Endothelial cell (in vitro differentiated cells): ENCODE measurements around the gene COL11A2. TPM values are rescaled to one million over a fixed set of nuclear protein-coding genes. Genes with fewer than 3 reads are reported as not detected.

Source experiments
- DNase-seq: peaks from one replicate; pipeline ENCODE4 v3.0.0; 2021; ENCODE audit warnings: low spot score
- H3K27ac Mint-ChIP-seq: one replicate; pipeline ENCODE4 v1.8.0; 2021; ENCODE audit warnings: mixed read lengths, inconsistent platforms; ENCODE audit not compliant: unreplicated experiment
- H3K27me3 Mint-ChIP-seq: one replicate; pipeline ENCODE4 v1.8.0; 2021; ENCODE audit warnings: mild to moderate bottlenecking, moderate library complexity, mixed read lengths, inconsistent platforms; ENCODE audit not compliant: unreplicated experiment
- H3K36me3 Mint-ChIP-seq: one replicate; pipeline ENCODE4 v1.8.0; 2021; ENCODE audit warnings: mild to moderate bottlenecking, low read depth, mixed read lengths, inconsistent platforms; ENCODE audit not compliant: unreplicated experiment
- H3K4me1 Mint-ChIP-seq: one replicate; pipeline ENCODE4 v1.8.0; 2021; ENCODE audit warnings: mild to moderate bottlenecking, mixed read lengths, inconsistent platforms; ENCODE audit not compliant: unreplicated experiment
- H3K4me3 Mint-ChIP-seq: one replicate; pipeline ENCODE4 v1.8.0; 2021; ENCODE audit warnings: mild to moderate bottlenecking, mixed read lengths, inconsistent platforms; ENCODE audit not compliant: unreplicated experiment
- H3K9me3 Mint-ChIP-seq: one replicate; pipeline ENCODE4 v1.8.0; 2021; ENCODE audit warnings: mixed read lengths, inconsistent platforms; ENCODE audit not compliant: unreplicated experiment
- total RNA-seq: library from RNA; stranded (reverse); fragmentation: NEBNext Ultra II Directional; extraction: Animal tissue kit (Norgen Biotek cat#: 25700); gene quantifications from one replicate; pipeline ENCODE4 v1.2.1, GENCODE V29; 2021; ENCODE audit not compliant: unreplicated experiment
- TF ChIP-seq, protein P1 (sequence below): fragments of 200-600 bp; sonication (generic); IDR thresholded peaks from one replicate; pipeline ENCODE4 v1.5.0; 2021; ENCODE audit warnings: antibody characterized with exemption; ENCODE audit not compliant: unreplicated experiment

Gene COL11A2
- total RNA-seq, 1 donor from 2014 or later: 127 TPM

DNA sequence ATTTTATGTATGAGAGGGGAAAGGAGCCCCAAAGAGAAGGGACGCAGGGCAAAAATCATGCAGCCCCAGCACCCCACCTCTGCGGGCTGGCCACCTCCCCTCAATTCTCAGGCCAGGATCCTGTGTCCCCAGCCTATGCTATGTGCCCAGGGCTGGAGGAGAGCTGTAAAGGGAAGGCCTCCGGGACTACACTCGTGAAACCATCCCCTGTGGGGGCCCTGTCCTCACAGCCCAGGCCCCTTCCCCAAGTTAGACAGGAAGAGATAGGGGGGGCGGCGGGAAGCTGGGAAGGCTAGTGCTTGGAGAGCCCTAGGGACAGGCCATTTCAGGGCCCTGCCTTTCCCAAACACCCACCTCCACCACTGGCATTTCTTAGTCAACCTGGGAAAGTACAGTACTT is 1.4 kb upstream of the COL11A2 start:
- DNase-seq: no peak
- Mint-ChIP-seq H3K4me1 (peaks cover 22% of the 10 kb centered on the region), H3K27ac (no peak overlapping the region), H3K9me3 (no peaks in the 10 kb centered on the region), H3K36me3 (peaks cover 48% of the 10 kb centered on the region), H3K27me3 (peaks cover 12% of the 10 kb centered on the region), H3K4me3 (peak overlapping the region; percentile 62)
- TF ChIP-seq, protein P1, sequence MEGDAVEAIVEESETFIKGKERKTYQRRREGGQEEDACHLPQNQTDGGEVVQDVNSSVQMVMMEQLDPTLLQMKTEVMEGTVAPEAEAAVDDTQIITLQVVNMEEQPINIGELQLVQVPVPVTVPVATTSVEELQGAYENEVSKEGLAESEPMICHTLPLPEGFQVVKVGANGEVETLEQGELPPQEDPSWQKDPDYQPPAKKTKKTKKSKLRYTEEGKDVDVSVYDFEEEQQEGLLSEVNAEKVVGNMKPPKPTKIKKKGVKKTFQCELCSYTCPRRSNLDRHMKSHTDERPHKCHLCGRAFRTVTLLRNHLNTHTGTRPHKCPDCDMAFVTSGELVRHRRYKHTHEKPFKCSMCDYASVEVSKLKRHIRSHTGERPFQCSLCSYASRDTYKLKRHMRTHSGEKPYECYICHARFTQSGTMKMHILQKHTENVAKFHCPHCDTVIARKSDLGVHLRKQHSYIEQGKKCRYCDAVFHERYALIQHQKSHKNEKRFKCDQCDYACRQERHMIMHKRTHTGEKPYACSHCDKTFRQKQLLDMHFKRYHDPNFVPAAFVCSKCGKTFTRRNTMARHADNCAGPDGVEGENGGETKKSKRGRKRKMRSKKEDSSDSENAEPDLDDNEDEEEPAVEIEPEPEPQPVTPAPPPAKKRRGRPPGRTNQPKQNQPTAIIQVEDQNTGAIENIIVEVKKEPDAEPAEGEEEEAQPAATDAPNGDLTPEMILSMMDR: no peak

DNA sequence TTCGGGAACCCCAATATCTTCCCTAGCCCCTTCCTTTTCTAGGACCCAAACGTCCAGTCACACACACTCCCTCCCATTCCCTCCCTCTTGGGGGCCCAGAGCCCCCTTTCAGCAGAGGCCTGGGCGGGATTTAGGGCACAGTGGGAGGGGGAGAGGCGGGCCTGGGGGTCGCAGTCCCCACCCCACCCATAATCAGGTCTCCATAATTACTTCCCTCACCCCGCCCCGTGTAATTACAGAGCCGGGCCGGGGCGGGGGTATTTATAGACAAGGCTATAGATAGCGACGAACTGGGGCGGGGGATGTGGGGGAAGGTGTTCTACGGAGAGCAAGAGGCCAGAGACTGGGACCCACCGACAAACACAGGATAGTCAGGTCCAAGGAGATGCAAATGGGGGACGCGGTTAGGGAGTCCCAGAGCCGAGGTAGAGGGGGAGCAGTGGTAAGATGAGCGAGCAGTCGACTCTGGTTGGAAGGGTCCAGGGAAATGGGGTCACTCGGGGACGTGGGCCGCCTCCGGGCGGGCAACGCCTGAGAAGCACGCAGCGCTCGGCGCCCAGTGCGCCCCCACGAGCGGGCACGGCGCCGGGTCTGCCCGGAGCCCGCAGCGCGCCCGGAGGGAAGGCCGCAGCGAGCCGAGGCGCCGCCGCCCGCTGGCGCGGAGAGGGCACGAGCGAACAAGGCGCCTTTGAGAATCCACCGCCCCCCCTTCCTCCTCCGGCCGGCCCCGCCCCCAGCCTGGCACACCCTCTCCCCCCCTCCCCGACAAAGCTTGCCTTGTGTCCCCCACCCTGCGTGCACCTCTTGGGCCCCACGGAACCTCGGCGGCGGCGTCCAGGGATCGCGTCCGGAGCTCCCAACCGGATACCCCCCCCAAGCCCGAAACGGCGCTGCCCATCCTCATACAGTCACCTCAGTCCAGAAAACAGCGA is 670 bp upstream of the COL11A2 start:
- H3K27me3 Mint-ChIP-seq: peaks cover 12% of the 10 kb centered on the region
- H3K27ac Mint-ChIP-seq: no peak overlapping the region
- peaks cover 19% of the 10 kb centered on the region for H3K4me1 Mint-ChIP-seq
- no peaks in the 10 kb centered on the region for H3K9me3 Mint-ChIP-seq
- peaks cover 53% of the 10 kb centered on the region for H3K36me3 Mint-ChIP-seq
- TF ChIP-seq, protein P1: no peak
- H3K4me3 Mint-ChIP-seq: peak overlapping the region; percentile 80
- DNase-seq: no peak

DNA sequence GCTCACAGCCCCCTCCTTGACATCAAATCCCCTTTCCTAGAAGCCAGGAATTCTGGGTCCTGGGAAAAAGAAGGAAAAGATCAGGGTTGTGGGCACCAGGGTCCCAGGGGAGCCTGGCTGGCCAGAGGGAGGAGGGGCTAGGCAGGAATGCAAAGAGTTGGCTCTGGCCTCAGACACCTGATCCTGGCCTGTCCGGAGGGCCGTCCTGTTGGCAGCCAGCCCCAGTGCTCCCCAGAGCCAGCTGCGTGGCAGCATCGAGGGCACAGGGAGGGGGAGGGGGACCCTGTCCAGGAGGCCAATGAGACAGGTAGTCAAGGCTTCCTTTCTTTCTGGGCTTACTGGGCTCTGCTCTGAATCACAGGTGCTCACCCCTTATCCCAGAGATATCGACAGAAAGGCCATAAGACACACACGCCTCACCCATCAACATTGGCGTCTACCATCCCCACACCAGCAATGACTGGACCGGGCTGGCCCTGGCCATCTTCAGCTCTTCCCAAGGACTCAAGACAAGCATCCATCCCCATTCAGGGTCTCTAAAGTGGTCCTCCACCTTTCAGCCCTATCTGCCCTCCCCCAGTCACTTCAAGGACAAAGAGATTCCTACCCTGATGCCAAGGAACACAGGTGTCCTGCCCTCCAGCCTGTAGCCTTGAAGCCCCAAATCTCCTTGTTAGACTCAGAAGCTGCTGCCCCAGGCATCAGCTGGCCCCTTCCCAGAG is 723 bp downstream of the COL11A2 start:
- Mint-ChIP-seq H3K4me3 (peak overlapping the region; percentile 84), H3K27me3 (peaks cover 13% of the 10 kb centered on the region), H3K27ac (no peak overlapping the region), H3K36me3 (peaks cover 53% of the 10 kb centered on the region), H3K9me3 (no peaks in the 10 kb centered on the region), H3K4me1 (peaks cover 11% of the 10 kb centered on the region)
- TF ChIP-seq, protein P1: no peak
- DNase-seq: no peak

DNA sequence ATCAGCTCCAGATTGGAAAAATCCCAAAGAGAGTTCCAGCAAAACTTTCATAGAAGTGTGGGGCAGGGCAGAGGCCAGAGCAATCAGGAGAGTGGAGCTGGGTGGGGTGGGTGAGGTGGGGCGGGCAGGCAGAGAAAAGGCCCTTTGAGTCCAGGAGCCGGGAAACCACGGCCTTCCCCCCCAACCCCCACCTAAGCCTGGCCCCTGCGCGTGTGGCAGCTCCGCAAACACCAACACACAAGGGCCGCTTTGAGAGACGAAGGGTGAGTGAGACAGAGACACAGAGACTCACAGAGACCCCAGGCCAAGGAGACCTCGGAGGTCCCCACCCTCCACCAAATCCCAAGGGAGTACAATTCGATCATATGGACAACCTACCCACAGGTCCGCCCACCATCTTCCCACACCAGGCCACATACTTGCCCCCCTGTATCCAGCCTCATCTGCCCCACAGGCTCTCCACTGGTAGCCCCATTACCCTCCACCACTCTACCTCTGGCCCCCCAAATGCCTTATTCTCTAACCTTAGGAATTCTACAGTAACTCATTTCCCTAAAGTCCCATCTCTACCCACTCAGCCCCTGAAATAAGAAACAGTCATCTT is 1.7 kb downstream of the COL11A2 start:
- Mint-ChIP-seq H3K27me3 (peaks cover 14% of the 10 kb centered on the region), H3K9me3 (no peaks in the 10 kb centered on the region), H3K4me3 (peak overlapping the region; percentile 82), H3K36me3 (peaks cover 46% of the 10 kb centered on the region), H3K27ac (peak overlapping the region; percentile 5), H3K4me1 (peaks cover 12% of the 10 kb centered on the region)
- no peak for DNase-seq
- TF ChIP-seq, protein P1: no peak
